Inflammatory macrophage treated with lipopolysaccharide for 4 hours (primary cell): ENCODE measurements around the gene PAPSS1.
A peak's percentile ranks its signal among the peaks of the same experiment; 100 is the strongest.
"Not testable (repeated sequence)": the region's sequence is repeated elsewhere in the genome, so short reads cannot be mapped to it uniquely, and the experiment has no call there.

Experiments used
- DNase-seq: peaks from one replicate; pipeline ENCODE4 v3.0.0-alpha.2; 2020

PAPSS1 gene

DNA sequence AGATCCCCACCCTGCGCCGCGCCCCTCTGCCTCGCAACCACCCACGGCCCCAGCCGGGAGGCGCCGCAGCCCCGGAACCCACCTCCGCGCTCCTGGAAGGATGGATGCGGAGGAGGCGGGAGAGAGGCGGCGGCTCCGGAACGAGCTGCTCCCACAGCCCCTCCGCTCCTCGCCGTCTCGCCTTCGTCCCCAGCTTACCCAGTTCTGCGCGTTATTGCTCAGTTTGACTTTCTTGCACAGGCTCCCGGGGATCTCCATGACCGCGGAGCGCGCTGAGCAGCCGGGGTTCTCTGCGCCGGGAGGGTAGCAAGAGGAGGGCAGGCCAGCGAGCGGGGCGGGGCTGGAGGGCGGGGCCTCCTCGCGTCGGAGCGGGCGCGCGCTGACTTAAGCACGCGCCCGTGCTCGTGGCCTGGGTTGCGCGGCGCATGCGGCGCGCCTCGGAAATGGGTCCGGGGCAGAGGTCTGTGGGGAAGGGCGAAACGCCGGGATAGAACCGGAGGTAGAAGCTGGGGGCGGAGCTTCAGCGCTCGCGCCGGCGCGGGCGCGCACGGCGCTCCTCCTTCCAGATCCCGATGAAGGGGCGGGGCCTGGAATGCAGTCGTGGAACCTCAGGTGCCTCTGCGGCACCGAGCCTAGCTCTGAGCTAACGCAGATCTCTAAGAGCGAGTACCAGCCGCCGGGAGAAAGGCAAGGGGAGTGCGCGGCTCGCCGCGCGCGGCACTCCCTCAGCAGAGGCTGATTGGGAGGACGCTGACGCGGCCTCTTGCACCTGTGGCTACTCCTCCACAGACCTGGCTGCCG, at the start of gene PAPSS1:
Gene PAPSS1, minus strand, starts transcription at position 313 of the 801 bp plus-strand sequence. Its CDS starts 55 bp downstream, at position 258.
- peak; percentile 95 for DNase-seq

DNA sequence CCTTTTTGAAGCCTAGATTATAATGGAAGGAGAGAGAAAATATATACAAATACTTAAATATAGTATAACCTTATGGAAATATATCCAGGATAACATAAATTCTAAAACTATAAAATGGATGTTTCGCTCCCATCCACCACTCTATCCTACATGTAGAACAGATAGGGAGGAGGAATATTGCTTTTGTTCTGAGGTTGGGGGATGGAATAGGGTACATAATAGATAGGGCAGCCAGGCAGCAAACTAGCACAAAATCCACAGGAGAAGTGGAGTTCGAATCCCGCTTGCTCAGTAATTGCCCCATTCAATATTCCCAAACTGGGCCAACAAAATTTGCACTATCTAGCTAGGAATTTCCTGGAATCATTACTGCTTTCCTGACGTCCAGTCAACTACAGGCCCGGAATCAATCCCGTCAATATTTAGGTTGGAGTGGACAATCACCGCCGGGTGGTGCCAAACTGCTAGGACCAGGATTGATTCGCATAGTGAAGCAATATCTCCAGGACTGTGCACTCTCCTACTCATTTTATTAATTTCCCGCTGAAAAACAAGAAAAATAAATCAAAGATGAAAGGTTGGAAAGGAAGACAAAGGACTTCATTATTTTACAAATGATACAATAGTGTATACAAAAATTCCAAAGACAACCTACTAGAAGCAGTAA, 40.4 kb upstream of the PAPSS1 start:
- DNase-seq, result no peak

DNA sequence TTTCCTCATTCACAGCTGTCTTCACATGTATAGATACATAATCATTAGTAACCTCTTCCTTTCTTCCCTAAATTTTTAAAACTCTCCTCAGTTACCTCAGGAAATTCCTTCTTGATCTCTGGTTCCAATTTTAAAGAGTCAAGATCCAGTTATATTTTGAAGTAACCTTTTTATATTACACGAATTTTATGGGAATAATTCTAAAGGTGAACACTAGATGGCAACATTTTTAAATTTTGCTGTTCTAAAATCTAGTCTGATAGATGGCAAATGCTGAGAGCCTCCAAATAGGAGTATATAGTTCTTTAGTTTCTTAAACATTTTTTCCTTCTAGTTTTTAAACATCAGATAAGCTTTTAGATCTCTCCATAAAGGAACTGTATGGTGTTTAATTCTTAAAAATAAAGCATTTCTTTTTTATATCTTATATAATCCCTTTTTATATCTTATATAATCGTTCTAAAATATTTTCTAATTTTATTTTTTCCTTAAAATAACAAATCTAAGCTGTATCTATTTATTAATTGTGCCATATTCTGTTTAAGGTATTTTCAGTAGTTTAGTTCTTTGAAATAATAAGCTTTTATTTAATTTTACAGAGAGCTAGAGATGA, 37.9 kb upstream of the PAPSS1 start:
- DNase-seq, result peak; percentile 64

DNA sequence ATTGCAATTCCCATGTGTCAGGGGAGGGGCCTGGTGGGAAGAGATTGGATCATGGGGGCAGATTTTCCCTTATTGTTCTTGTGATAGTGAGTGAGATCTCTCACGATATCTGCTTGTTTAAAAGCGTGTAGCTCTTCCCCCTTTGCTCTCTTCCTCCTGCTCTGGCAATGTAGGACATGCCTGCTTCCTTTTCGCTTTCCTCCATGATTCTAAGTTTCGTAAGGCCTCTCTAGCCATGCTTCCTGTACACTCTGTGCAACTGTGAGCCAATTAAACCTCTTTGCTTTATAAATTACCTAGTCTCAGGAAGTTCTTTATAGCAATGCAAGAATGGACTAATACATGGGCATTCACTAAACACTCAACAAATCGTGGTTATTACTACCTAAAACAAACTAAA, 37.2 kb upstream of the PAPSS1 start:
- DNase-seq, result peak; percentile 54

DNA sequence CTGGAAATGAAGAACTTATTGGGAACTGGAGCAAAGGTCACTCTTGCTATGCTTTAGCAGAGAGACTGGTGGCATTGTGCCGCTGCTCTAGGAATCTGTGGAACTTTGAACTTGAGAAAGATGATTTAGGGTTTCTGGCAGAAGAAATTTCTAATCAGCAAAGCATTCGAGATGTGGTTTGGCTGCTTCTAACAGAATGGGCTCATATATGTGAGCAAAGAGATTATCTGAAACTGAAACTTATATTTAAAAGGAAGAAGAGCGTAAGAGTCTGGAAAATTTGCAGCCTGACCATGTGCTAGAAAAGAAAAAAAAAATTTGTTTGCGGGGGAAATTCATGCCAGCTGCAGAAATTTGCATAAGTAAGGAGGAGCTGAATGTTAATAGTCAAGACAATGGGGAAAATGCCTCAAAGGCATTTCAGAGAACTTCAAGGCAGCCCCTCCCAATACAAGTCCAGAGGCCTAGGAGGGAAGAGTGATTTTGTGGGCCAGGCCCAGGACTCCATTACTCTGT, 35.9 kb upstream of the PAPSS1 start:
- peak; percentile 92 for DNase-seq

DNA sequence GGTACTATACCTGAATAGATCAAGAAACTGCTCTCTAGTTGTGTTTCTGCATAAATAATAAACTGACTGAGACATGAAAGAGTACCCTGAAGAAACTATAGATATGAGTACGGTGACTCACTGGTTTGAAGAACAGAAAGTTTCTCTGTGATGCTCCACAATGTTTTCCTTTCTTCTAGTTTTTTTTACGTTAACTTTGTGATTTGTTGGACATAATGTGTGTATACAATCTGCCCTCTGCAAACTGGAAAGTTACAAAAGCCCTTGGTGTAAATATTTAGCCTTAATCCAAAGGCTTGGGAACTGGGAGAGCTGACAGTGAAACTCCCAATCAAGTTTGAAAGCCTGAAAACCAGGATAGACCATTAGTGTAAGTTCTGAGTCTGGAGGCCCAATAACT, 31.6 kb upstream of the PAPSS1 start:
- DNase-seq, result no peak

DNA sequence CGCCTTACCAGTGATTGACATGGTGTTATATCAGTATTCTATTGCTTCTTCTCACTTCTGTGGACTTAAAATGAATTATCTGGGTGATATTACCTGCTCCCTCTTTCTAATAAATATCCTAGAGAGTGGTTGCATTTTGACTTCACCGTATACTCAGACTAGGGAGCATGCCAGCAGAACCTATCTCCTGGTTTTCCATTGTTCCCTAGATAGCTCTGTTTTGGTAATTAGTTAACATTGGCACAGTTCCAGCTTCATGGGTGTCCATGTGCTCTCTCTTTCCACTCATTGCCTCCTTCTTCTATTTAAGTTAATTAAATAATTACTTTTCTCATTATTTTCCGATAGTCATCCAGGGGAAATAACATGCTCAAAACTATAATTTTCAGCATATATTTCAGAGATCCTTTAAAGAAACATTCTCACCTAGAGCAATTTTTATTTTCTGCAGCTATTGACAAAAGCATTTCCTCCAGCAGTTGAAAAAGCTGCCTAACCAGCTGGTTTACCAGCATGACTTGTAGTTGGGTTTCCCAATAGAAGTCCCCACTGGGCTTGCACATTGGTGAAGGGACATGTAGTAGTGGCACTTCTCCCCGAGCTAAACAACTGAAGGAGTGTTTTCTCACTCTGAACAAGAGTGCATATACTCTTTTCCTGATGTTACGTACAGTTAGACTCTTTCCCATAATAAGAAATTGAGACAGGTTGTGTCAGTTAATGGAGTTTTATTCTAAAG, 27.9 kb upstream of the PAPSS1 start:
- DNase-seq, result no peak

DNA sequence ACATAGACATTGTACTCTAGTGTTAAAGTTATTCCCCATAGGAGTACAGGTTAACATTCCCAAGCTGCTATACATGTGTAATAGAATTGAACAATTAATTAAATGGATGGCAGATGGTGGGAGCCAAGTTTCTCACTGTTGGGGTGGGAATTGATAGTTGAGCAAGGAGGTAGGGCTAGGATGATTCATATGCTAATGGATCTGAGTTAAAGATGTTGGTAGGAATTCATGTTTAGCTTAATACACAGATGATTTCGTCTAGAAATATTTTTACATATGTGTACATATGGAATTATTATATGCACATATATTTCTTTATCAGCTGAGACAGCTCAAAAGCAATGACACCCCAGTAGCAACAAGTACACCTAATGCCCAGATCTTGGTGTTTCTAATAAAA, 26.1 kb upstream of the PAPSS1 start:
- DNase-seq, result no peak

DNA sequence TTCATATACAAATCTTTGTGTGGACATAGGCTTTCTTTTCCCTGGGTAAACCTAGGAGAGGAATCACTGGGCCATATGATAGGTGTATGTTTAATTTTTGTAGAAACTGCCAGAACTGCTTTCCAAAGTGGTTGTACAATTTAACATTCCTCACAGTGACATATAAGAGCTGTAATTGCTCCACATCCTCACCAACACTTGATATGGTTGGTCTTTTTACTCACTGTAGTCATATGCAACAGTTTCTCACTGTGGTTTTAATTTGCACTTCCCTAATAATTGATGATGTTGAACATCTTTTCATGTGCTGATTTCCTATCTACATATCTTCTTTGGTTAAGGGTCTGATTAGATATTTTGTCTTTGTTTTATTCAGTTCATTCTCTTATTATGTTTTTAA, 24.5 kb upstream of the PAPSS1 start:
- no peak for DNase-seq

DNA sequence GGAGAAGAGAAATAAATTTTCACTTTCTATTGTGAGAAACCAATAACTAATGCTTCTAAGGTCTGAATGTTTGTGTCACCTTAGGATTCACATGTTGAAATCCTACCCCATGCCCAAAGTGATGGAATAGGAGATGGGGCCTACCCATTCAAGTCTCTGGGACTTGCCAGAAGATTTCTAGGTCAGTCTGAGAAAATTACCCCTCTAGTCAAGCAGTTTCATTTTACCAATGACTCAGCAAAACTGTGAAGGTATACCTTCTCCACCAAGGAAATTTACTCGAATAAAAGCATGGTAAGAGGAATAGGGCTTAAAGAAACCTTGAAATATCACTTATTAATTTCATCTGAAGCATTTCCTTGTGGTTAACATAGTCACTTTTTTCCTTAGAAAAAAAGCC, 23.5 kb upstream of the PAPSS1 start:
- no peak for DNase-seq

DNA sequence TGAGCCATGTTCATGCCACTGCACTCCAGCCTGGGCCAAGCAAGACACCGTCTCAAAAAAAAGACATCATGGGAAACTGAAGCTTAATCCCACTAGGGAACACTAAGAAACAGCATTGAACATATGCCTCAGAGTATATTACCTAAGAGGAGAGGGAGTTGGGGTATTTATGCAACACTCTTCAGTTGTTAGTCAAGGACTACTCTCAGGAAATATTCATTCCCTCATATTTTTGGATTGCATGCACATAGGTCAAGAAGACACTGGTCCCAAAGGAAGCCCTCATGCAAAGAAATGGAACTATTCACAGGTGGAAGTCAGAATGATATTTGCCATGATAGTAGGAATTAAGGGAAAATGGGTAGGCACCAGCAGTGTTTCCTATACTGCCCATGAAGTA, 22.8 kb upstream of the PAPSS1 start:
- DNase-seq, result no peak

DNA sequence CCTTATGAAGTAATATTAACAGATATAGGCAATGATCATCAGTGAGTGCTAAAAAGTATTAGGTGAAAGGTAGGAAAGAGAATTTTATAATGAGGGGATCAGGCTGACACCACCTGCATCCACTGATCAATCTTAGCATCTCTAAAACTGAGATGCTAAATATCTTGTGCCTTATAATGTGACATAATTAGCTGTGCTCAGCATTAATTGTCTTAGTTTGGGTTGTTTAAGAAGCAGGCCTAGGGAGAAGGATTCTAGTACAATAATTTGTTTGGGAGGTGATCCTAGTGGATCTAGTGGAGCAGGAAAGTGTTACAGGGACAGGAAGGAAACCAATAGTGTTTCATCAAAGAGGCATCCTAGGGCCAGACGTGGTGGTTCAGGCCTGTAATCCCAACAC, 22.2 kb upstream of the PAPSS1 start:
- no peak for DNase-seq

DNA sequence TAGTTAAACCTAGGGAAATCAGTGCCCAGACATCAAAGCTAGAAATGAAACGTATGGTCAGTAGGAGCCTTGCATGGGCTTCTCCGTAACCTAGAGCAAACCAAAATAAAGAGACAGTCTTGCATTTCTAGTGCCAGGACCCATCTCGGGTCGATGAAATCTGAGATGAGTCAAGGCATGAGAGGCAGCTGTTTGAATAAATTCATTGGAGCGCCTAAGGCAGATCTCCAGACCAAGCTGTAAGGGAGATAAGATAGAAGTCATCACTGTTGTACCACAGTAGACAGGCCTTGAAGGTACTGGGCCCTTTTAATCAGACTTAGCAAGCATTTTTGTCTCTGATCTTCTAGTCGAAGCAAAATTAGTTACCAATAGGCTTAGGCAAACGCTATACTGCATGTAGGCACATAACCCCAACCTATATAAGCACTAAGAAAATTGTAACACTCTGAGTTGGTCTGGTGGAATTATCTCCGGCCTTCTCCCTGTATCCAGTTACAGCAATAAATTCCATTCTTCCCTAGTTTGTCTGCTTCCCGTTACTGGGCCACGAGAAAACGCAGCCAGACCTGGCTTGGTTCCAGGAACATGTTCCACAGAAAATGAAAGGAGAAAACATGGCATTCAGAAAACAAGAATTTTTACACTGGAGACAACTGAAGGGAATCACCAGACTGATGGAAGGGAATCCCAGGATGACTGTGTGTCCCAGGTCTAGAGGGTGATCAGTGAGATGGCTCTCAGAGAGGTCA, 21.1 kb upstream of the PAPSS1 start:
- DNase-seq, result no peak

DNA sequence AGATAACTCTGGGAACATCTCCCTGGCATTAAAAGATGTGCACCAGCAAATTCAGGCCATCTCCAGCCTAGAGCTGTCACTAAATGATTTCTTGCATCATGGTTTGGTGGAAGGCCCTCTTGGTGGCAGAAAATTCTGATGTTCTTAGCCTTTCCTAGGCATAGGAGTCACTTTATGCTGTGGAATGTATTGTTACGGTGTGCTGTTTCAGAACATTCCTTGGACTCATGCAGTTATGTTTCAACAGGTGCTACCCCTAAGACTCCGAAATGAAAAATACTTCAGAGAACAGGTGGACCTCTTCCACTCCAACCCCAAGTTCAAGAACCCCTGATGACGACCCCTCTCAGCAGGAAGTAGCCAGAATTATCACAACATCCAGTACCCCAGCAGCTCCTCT, 20.3 kb upstream of the PAPSS1 start:
- no peak for DNase-seq

DNA sequence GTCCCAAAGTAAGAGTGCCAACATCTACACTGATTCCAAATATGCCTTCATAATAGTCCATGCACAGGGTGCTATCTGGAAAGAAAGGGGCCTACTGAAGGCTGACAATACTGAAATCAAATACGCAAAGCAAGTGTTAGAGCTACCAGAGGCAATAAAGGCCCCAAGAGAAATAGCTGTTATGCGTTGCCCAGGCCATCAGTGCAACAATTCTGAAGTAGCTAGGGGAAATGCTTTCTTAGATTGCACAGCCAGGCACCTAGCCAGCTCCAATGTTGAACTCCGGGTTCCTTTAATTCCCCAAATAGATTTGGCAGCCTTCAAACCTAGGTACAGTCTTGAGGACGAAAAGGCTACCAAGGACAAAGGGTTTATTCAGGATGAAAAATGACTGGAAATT, 17.4 kb upstream of the PAPSS1 start:
- DNase-seq, result no peak

DNA sequence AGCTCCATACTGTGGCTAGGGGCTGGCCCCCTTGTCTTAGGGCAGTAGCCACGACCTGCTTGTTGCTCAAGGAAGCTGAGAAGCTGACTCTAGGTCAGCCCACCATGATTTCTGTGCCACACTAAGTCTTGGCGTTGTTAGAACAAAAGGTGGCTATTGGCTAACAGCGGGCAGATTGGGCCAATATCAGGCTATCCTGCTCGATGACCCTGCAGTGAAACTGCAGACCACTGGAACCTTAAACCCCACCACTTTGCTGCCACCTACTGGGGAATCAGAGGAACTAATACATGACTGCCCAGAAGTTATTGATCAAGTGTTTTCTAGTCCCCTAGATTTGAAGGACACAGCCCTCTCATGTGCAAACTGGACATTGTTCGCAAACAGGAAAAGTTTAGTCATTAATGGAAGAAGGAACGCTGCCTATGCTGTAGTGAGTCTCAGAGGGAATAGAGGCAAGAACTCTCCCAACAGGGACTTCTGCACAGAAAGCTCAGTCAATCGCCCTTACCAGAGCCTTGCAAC, 17.0 kb upstream of the PAPSS1 start:
- peak; percentile 36 for DNase-seq

DNA sequence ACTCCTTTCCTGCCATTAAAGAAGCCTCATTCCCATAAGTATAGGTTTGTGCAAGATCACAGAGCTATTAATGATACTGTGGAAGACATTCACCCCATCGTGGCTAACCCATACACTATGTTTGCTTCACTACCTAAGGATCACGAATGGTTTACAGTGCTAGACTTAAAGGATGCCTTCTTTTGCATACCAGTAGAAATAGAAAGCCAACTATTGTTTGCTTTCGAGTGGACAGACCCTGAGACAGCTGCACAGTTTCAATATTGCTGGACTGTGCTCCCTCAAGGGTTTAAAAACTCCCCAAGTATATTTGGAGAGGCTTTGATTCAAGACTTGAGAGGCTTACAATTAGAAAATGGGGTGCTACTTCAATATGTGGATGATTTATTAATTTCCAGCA, 16.0 kb upstream of the PAPSS1 start:
- no peak for DNase-seq

DNA sequence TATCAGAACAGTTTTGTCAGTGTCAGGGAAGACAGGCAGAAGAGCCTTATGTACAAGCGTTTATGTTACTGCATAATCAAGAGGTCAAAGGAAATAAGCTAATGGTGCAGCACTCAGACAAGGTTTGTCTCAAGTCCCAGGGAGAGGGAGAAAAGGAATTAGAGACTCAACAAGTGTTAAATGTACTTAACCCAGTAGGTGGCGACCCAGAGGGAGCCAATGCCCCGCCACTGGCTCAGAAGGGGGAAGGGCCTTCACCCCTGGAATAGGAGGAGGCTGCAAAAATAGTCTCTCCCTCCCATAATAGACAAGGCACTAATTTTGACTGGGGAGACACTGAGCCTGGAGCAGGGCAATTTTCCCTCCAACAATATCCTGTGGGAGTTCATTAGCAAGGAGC, 14.1 kb upstream of the PAPSS1 start:
- DNase-seq, result peak; percentile 30

DNA sequence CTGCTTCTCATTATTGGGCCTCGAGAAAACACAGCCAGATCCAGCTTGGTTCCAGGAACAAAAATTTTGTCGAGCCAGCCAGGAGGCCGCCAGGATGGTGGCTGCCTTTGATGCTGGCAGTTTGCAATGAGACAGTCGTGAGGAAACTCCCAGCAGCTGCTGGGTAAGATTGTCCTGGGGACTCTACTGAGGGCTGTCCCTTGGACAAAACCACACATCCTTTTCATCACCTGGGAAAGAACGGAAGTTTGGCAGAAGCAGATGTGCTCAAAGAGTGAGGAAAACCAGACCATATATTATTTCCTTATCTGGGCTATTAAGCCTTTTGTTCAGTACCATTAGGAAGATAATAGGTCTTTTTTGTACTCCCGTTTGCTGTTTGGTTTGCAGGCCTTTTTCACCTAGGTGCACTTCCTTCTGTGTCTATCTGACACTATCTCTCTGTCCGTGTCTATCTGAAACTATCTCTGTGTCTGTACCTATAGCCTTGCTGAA, 13.4 kb upstream of the PAPSS1 start:
- DNase-seq, result no peak

DNA sequence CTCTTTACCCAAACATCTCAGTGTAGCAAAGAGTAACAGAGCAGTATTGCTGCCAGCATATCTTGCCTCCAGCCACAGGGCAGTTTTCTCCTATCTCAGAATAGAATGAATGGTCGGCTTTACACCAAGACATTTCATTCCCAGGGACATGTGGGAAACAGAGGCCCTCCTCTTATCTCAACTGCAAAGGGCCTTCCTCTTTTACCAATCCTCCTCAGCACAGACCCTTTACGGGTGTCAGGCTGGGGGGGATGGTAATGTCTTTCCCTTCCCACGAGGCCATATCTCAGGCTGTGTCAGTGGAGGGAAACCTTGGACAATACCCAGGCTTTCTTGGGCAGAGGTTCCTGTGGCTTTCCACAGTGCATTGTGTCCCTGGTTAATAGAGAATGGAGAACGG, 9.0 kb upstream of the PAPSS1 start:
- not testable (repeated sequence) for DNase-seq

DNA sequence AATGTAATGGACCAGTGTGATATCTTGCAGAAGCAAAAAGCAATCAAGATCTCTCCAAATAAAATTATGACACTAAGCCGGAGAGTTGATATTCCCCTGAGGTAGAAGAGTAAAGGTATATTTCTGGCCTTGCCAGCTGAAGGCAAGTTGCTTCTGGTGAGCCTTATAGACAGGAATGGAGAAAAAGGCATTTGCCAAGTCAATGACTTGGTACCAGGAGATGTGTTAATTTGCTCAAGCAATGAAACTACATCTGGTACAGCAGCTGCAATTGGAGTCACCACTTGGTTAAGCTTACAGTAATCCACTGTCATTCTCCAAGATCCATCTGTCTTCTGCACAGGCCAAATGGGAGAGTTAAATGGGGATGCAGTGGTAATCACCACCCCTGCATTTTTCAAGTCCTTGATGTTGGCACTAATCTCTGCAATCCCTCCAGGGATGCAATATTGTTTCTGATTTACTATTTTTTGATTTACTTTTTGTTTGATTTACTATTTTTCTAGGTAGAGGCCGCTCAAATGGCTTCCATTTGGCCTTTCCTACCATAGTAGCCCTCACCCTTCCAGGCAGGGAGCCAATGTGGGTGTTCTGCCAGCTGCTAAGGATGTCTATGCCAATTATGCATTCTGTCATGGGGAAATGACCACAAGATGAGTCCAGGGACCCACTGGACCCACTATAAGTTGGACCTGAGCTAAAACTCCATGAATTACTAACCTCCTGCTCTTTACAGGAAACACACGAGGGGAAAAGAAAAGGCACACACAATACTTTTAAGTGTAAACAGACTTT, 6.3 kb upstream of the PAPSS1 start:
- DNase-seq, result not testable (repeated sequence)
